HCT116 (cell line): Measurements from ENCODE around the gene CIC. TPM values are rescaled to one million over a fixed set of nuclear protein-coding genes. Genes with fewer than 3 reads are reported as not detected.
A peak's percentile ranks its signal among the peaks of the same experiment; 100 is the strongest.

Experiments used
- ATAC-seq: fragments of 200-7000 bp; cut with Tn5 transposase; 2 replicates; pipeline ENCODE4 v1.9.1; 2020; ENCODE audit warnings: mild to moderate bottlenecking, moderate library complexity
- BruUV-seq: library from RNA; stranded (reverse); fragments of 400-500 nt; replicated peaks from 2 replicates; lab custom pipeline; 2021; lab: Mats Ljungman, UMichigan
- CTCF ChIA-PET: fragments of 300-600 bp; sonication (Branson Sonifier 250); formaldehyde crosslinking; loops from one replicate; lab custom pipeline; 2021; ENCODE audit warnings: antibody characterized with exemption; lab: Charles Lee
- POLR2A ChIA-PET: fragments of 300-600, 350-600 bp; sonication (Branson Sonifier 250); formaldehyde crosslinking; loops from one replicate; lab custom pipeline; 2021; ENCODE audit warnings: antibody characterized with exemption; lab: Charles Lee
- RAD21 ChIA-PET, 2 experiments: fragments of 300-600 bp; sonication (Branson Sonifier 250); formaldehyde crosslinking; loops; one replicate each; lab custom pipeline; 2023; ENCODE audit warnings: low total read pairs in 2 of 2; ENCODE audit not compliant: uncharacterized antibody in 2 of 2, unreplicated experiment in 2 of 2, low non-redundant PET in 1 of 2; lab: Charles Lee
- DNase-seq: peaks from one replicate; pipeline ENCODE4 v3.0.0-alpha.2; 2010; ENCODE audit warnings: low read depth, low spot score
- H2AFZ ChIP-seq: fragments of 200-600 bp; shearing (Covaris generic), sonication (generic); 2 replicates; pipeline ENCODE4 v1.6.1; 2017; ENCODE audit warnings: low read depth, mixed run types, mixed read lengths, antibody characterized with exemption, low read length; ENCODE audit not compliant: poor library complexity, severe bottlenecking
- H3K27ac ChIP-seq: 2 replicates; pipeline ENCODE4 v1.5.1; 2012; ENCODE audit warnings: low read depth, low read length
- H3K27me3 ChIP-seq: fragments of 200-600 bp; sonication (generic); 2 replicates; pipeline ENCODE4 v1.6.1; 2016; ENCODE audit warnings: mixed run types, low read length, mixed read lengths; ENCODE audit not compliant: insufficient read depth
- H3K36me3 ChIP-seq, 2 experiments: fragments of 200-500 bp in 1 of 2; fragments of 200-600 bp in 1 of 2; sonication (Bioruptor generic) in 1 of 2; sonication (generic) in 1 of 2; 2 replicates each; pipeline versions ENCODE4 v1.5.1 to v1.6.1; 2014 to 2016; ENCODE audit warnings: low read length in 2 of 2, inconsistent platforms in 1 of 2, mixed read lengths in 1 of 2, mixed run types in 1 of 2; ENCODE audit not compliant: insufficient read depth in 2 of 2, control insufficient read depth in 1 of 2
- H3K4me1 ChIP-seq, 2 experiments: fragments of 200-600 bp in 1 of 2; sonication (generic) in 1 of 2; 2 replicates each; pipeline versions ENCODE4 v1.5.1 to v1.6.1; 2012 to 2017; ENCODE audit warnings: low read length in 2 of 2, inconsistent platforms in 1 of 2, mild to moderate bottlenecking in 1 of 2, mixed read lengths in 1 of 2, mixed run types in 1 of 2, moderate library complexity in 1 of 2; ENCODE audit not compliant: insufficient read depth in 2 of 2, control insufficient read depth in 1 of 2
- H3K4me2 ChIP-seq: fragments of 200-600 bp; sonication (generic); 2 replicates; pipeline ENCODE4 v1.6.1; 2017; ENCODE audit warnings: mixed run types, low read length, mixed read lengths
- H3K4me3 ChIP-seq, 2 experiments: fragments of 200-600 bp in 1 of 2; sonication (generic) in 1 of 2; replicated peaks in 1 of 2; 2 replicates each; pipeline ENCODE4 v1.5.1; 2011 to 2016; ENCODE audit warnings: low read length in 2 of 2, control low read depth in 1 of 2, low read depth in 1 of 2, mild to moderate bottlenecking in 1 of 2, mixed read lengths in 1 of 2, mixed run types in 1 of 2
- H3K79me2 ChIP-seq: fragments of 200-600 bp; sonication (generic); 2 replicates; pipeline ENCODE4 v1.6.1; 2017; ENCODE audit warnings: mild to moderate bottlenecking, mixed run types, low read length, moderate library complexity, mixed read lengths; ENCODE audit not compliant: insufficient read depth
- H3K9ac ChIP-seq: fragments of 200-600 bp; sonication (generic); 2 replicates; pipeline ENCODE4 v1.6.1; 2016; ENCODE audit warnings: low read length, mixed read lengths
- H3K9me2 ChIP-seq: fragments of 200-600 bp; sonication (generic), shearing (Covaris generic); 2 replicates; pipeline ENCODE4 v1.6.1; 2017; ENCODE audit warnings: mixed run types, mild to moderate bottlenecking, moderate library complexity; ENCODE audit not compliant: insufficient read depth
- H3K9me3 ChIP-seq, 2 experiments: fragments of 200-500 bp in 1 of 2; fragments of 200-600 bp in 1 of 2; sonication (Bioruptor generic) in 1 of 2; sonication (generic) in 1 of 2; 2 replicates each; pipeline ENCODE4 v1.6.1; 2014 to 2017; ENCODE audit warnings: low read length in 2 of 2, mixed read lengths in 2 of 2, inconsistent platforms in 1 of 2, low read depth in 1 of 2, mild to moderate bottlenecking in 1 of 2, mixed run types in 1 of 2, moderate library complexity in 1 of 2; ENCODE audit not compliant: control insufficient read depth in 1 of 2, insufficient read depth in 1 of 2
- H4K20me1 ChIP-seq: fragments of 200-600 bp; sonication (generic), shearing (Covaris generic); 2 replicates; pipeline ENCODE4 v1.6.1; 2017; ENCODE audit warnings: mixed run types, mild to moderate bottlenecking, moderate library complexity; ENCODE audit not compliant: insufficient read depth
- ATF3 ChIP-seq: IDR thresholded peaks from 2 replicates; pipeline ENCODE4 v1.6.1; 2012
- EZH2 ChIP-seq: fragments of 200-600 bp; sonication (generic); IDR thresholded peaks from 2 replicates; pipeline ENCODE4 v1.6.1; 2017; ENCODE audit warnings: antibody characterized with exemption, mixed run types
- FOSL1 ChIP-seq: IDR thresholded peaks from 2 replicates; pipeline ENCODE4 v1.6.1; 2012; ENCODE audit warnings: low read depth
- SRF ChIP-seq: IDR thresholded peaks from 2 replicates; pipeline ENCODE4 v1.6.1; 2012; ENCODE audit warnings: low read depth
- TCF7L2 ChIP-seq: IDR thresholded peaks from 2 replicates; pipeline ENCODE4 v1.7.0; 2011; ENCODE audit warnings: borderline replicate concordance, inconsistent platforms; ENCODE audit not compliant: insufficient read depth, insufficient read length; ENCODE audit errors: extremely low read depth
- YY1 ChIP-seq: IDR thresholded peaks from 2 replicates; pipeline ENCODE4 v1.6.1; 2011; ENCODE audit warnings: low read length, low read depth, moderate library complexity, mild to moderate bottlenecking; ENCODE audit not compliant: insufficient replicate concordance; ENCODE audit errors: extremely low read depth
- intact Hi-C: fragments of 100-400 bp; cut with micrococcal nuclease; formaldehyde crosslinking; loops from 2 replicates; pipeline ENCODE4 v1.10.0; 2022
- total RNA-seq: library from RNA; stranded (reverse); gene quantifications from one replicate; pipeline ENCODE4 v1.2.1, GENCODE V29; 2021; ENCODE audit not compliant: unreplicated experiment
- TF ChIP-seq, protein P1 (sequence below): IDR thresholded peaks from 2 replicates; pipeline ENCODE4 v1.6.1; 2011; ENCODE audit warnings: mild to moderate bottlenecking, low read length, moderate library complexity; ENCODE audit not compliant: insufficient replicate concordance; ENCODE audit errors: extremely low read depth

Gene CIC
- total RNA-seq, 1 experiment from 2014 or later = 52.0 TPM

DNA sequence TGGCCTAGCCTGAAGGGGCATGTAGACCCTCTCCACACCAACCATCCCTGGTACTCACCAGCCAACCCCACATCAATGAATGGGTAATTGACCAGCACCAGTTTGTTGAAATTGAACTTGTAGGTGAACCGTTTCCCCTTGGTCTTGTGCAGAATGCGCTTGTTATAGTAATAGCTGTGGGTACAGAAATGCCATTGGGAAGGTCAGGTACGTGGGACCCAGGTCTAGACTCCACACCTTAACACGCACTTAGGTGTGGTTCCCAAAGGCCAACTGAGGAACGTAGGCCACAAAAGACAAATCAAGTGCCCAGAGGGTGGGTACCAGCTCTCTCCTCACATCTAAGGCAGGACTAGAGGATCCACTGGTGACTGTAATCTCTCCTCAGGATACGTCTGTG, 19.3 kb upstream of the CIC start:
- RAD21 ChIA-PET = no interaction called here
- CTCF ChIA-PET = no interaction called here
- no peak for ATAC-seq
- POLR2A ChIA-PET = interaction anchor here (0.6 to 0.8 kb wide), 2 partner anchors 13 to 30 kb away, joined by 3 to 4 read pairs; no protein-coding TSS in a partner anchor
- no peaks in the 10 kb centered on the region for H3K27me3 ChIP-seq
- H3K4me1 ChIP-seq = peaks cover 26 to 51% of the 10 kb centered on the region in 2 experiments
- no peaks in the 10 kb centered on the region for H3K9me2 ChIP-seq
- no peak overlapping the region for H3K9ac ChIP-seq
- H3K79me2 ChIP-seq = peaks cover 52% of the 10 kb centered on the region
- no peak overlapping the region for H2AFZ ChIP-seq
- no peak for DNase-seq
- H3K27ac ChIP-seq = no peak overlapping the region; the same call in 1 of the 2 replicates
- intact Hi-C loops = no loop called here
- H3K4me2 ChIP-seq = no peak overlapping the region
- H3K36me3 ChIP-seq = peaks cover 0 to 7% of the 10 kb centered on the region in 2 experiments; a peak in 2 of 4 replicates
- TF ChIP-seq, protein P1, sequence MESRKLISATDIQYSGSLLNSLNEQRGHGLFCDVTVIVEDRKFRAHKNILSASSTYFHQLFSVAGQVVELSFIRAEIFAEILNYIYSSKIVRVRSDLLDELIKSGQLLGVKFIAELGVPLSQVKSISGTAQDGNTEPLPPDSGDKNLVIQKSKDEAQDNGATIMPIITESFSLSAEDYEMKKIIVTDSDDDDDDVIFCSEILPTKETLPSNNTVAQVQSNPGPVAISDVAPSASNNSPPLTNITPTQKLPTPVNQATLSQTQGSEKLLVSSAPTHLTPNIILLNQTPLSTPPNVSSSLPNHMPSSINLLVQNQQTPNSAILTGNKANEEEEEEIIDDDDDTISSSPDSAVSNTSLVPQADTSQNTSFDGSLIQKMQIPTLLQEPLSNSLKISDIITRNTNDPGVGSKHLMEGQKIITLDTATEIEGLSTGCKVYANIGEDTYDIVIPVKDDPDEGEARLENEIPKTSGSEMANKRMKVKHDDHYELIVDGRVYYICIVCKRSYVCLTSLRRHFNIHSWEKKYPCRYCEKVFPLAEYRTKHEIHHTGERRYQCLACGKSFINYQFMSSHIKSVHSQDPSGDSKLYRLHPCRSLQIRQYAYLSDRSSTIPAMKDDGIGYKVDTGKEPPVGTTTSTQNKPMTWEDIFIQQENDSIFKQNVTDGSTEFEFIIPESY = no peak
- no peak for TF ChIP-seq TCF7L2
- TF ChIP-seq SRF = no peak
- TF ChIP-seq, all 23 proteins: peak for 0
- peaks cover 3% of the 10 kb centered on the region; the same call in 1 of the 2 replicates for H4K20me1 ChIP-seq
- no peaks in the 10 kb centered on the region for H3K9me3 ChIP-seq
- no peak overlapping the region for H3K4me3 ChIP-seq
- no TSS peak for BruUV-seq

DNA sequence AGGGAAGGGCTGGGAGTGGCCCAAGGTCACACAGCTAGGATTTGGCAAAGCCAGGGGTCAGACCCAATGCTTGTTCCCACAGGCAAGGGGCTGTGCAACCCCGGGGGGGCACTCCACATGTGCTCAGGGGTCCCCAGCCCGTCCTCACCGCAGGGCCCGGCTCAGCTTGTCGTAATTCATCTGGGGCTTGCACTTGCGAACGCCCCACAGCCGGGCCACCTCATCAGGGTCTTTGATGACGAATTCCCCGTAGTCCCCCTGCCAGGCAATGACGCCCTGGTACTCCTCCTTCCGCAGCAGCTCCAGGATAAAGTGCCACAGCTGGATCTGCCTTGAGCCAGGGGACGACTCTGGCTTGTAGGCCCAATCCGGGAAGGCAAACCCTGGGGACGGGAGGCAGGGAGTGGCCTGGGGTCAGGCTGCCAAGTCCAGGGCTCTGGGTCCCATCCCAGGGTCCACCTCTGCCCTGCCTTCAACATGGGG, 18.8 kb upstream of the CIC start:
- Histone ChIP-seq H3K4me2 (no peak overlapping the region), H3K79me2 (peaks cover 54% of the 10 kb centered on the region), H3K36me3 (peaks cover 0 to 7% of the 10 kb centered on the region in 2 experiments; a peak in 2 of 4 replicates), H3K9me2 (no peaks in the 10 kb centered on the region), H2AFZ (no peak overlapping the region), H3K9me3 (no peaks in the 10 kb centered on the region), H3K4me1 (peaks cover 23 to 47% of the 10 kb centered on the region in 2 experiments)
- no TSS peak for BruUV-seq
- ATAC-seq = no peak
- RAD21 ChIA-PET = no interaction called here
- POLR2A ChIA-PET = interaction anchor here (0.8 kb wide), 1 partner anchor 29 kb away, joined by 4 read pairs; no protein-coding TSS in a partner anchor
- TF ChIP-seq EZH2 (no peak), YY1 (no peak), ATF3 (no peak), FOSL1 (no peak)
- TF ChIP-seq, all 23 proteins: peak for 0
- CTCF ChIA-PET = no interaction called here
- no peak for DNase-seq
- intact Hi-C loops = no loop called here
- Histone ChIP-seq H3K4me3 (no peak overlapping the region), H4K20me1 (peaks cover 3% of the 10 kb centered on the region; the same call in 1 of the 2 replicates), H3K9ac (no peak overlapping the region), H3K27ac (peak overlapping the region; percentile 33; the same call in 1 of the 2 replicates), H3K27me3 (no peaks in the 10 kb centered on the region)
